HT1080 (cell line): ENCODE measurements around the gene TCEANC2. TPM values are rescaled to one million over a fixed set of nuclear protein-coding genes. Genes with fewer than 3 reads are reported as not detected.
"Not testable (repeated sequence)": the region's sequence is repeated elsewhere in the genome, so short reads cannot be mapped to it uniquely, and the experiment has no call there.

ENCODE experiments used
- DNase-seq: peaks from one replicate; pipeline ENCODE4 v3.0.0-alpha.2; 2015; ENCODE audit warnings: low read depth
- polyA plus RNA-seq, 2 experiments: library from polyadenylated mRNA; depleted of rRNA; stranded (reverse); fragments of >200 nt; gene quantifications; 2 replicates each; pipeline ENCODE4 v1.2.3, GENCODE V29; 2015
- total RNA-seq: library from RNA; depleted of rRNA; stranded (reverse); fragments of >200 nt; shearing (Covaris generic); gene quantifications from 2 replicates; pipeline ENCODE4 v1.2.3, GENCODE V29; 2014; rRNA removed

The TCEANC2 gene
- total RNA-seq, result 5.5 and 6.1 TPM in 2 replicates
- polyA plus RNA-seq (2015; cell fraction: cytosol; rRNA removed), result 6.1 and 6.2 TPM in 2 replicates
- polyA plus RNA-seq (2015; cell fraction: nucleus; rRNA removed), result 6.9 and 10.7 TPM in 2 replicates

DNA sequence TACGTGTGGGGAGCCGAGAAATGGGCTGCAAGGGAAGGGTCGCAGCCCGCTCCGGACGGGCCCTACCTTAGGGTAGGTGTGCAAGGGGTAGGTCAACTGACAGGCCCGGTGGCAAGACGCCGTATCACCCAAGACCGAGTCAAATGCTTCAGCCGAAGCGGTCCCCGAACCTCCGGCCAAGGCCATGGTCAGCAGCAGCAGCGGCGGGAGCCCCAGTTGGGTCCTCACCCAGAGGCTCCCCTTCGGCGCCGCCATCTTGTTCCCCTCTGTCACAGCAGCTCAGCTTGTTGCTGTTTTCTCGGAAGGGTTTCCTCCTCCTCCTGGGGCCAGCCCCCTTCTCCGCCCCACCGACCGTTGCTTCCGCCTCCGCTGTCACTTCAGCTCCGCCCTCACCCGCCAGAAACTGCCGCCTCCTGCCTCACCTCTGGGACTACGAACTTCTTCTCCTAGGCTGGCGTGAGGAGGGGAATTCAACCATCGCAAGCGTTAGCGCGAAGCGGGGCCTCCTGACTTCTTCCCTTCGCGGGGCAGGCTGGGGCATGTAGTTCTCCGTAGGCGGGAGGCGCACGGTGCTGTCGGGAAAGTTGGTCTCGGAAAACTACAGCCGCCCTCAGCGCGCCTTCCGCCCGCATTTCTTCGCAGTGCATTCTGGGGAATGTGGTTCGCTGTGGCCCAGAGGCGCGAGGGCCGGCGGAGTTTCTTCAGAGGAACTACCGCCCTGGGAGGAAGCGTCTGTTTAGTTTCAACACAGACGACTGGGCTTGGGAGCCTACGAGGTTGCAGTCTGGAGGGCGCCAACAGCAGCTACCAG, at the start of gene TCEANC2, which contains the start of gene TMEM59:
Gene TCEANC2, plus strand, starts transcription at position 675 of the 811 bp plus-strand sequence. CDS start 815 bp downstream, outside the sequence.
Gene TMEM59, minus strand, starts transcription at position 271 of the 811 bp plus-strand sequence. Its CDS starts 16 bp downstream, at position 255.
- DNase-seq, result peak; percentile 99

DNA sequence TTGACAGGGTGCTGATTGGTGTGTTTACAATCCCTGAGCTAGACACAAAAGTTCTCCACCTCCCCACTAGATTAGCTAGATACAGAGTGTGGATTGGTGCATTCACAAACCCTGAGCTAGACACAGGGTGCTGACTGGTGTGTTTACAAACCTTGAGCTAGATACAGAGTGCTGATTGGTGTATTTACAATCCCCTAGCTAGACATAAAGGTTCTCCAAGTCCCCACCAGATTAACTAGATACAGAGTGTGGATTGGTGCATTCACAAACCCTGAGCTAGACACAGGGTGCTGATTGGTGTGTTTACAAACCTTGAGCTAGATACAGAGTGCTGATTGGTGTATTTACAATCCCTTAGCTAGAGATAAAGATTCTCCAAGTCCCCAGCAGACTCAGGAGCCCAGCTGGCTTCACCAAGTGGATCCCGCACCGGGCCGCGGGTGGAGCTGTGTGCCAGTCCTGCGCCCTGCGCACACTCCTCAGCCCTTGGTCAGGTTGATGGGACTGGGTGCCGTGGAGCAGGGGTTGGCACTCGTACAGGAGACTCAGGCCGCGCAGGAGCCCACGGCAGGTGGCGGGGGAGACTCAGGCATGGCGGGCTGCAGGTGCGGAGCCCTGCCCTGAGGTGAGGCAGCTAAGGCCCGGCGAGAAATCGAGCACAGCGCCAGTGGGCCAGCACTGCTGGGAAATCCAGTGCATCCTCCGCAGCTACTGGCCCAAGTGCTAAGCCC, 49.5 kb upstream of the TCEANC2 start:
- DNase-seq, result not testable (repeated sequence)

DNA sequence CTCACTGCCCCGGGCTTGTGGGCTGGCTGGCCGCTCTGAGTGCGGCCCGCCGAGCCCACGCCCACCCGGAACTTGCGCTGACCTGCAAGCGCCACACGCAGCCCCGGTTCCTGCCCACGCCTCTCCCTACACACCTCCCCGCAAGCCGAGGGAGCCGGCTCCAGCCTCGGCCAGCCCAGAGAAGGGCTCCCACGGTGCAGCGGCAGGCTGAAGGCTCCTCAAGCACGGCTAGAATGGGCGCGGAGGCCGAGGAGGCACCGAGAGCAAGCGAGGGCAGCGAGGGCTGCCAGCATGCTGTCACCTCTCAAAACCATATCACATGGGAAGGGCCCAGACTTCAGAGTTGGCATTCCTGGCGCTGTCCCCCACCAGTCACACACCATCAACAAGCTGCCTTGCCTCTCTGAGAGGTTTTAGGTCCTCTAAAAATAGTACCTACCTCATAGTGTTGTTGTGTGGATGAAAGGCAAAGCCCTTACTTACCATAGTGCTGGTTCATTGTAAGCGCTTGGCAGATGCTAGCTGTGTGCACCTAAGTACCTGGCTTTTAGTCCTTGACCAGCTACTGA, 48.8 kb upstream of the TCEANC2 start:
- DNase-seq, result no peak

DNA sequence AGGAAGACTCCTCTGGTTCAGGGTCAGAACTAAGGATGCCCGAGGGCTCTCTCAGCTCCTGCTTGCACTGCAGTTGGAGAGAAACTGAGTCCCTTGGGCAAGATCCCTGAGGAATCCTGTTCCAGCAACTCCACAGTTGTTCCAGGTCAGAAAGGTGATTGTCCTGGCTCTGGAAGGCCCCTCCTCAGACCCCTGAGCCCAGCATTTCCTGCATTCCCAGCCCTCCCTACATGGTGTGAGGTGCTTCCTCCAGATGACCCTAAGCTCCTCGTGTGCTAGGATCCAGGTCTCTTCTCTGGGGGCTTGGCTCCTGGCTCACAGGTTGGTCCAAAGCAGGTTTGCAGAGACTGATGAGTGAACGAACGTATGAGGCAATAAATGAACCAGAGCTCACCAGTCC, 46.9 kb upstream of the TCEANC2 start:
- no peak for DNase-seq

DNA sequence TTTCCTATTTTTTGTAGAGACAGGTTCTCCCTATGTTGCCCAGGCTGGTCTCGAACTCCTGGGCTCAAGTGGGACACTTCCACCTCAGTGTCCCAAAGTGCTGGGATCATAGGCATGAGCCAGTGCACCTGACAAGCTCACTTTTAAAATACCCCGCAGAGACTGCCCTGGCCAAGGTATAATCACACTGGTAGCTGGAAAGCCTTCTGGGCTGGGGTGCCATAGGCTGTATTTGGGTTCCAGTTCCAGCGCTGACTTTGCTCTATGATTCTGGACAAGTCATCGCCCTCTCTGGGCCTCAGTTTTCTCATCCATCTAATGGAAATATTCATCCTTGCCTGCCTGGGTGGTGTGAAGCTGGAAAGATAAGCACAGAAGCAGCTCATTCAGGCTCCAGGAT, 45.8 kb upstream of the TCEANC2 start:
- DNase-seq, result no peak

DNA sequence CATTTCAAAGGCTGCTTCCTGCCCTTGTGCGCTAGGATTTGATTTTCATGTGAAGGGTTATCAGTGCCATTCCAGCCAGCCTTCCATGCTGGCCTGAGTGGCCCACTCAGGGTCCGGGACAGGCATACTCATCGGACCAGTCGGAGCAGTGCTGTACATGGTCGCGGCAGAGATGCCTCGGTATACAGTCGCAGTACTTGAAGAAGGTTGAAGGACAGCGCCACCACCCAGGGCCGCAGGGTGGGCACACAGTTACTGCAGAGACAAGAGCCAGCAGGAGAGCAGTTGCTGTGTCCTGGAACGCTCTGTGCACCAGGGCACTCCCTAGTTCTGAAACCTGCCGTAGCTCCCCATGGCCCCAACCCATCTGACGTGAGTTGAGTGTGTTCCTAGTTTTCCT, 44.5 kb upstream of the TCEANC2 start:
- DNase-seq, result no peak

DNA sequence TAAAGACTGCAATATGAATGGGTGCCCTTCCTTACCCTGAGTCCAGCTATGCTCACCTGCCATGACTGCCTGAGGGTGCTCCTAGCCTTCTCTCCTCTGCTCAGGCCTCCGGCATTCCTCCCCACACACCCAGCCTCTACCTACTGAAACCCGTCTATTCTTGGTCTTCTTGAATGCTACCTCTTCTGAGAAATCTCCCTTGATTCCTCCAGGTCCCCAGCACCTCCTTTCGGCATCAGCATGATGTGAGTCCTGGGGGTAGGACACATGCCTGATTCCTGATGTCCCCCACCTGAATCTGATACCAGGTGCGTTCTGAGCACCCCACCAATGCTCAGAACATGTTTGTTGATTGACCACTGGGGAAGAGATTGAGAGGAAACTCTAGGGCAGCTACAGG, 44.0 kb upstream of the TCEANC2 start:
- no peak for DNase-seq

DNA sequence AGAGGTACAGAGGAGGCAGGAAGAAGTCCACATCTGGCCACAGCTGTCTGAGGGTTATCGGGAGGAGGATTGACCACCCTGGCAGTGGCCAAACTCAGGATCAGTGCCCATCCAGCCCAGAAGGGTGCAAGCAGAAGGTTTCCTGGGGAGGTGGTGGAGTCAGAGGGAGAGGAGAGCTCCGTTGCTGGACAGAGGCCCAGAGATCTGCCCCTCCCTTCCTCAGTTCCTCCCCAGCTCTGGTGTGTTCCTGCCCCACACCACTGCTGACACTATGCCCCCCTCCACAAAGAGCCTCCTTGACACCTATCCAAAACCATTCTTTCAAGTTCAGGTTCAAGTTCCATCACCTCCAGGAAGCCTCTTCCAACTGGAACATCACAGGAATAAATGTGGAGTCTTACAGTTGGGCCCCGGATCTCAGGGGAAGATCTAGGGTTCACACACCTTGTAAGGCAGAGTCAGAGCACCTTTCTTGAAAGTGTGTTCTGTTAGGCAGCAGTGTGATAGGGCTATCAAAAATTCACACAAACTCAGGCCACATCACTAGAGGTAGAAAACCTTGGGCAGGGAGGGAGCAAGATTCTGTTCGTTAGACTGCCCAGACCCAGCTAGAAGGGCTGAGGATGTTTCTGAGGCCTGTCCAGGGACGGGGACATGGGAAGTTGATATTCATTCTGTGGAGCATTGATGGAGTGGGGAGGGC, 42.8 kb upstream of the TCEANC2 start:
- DNase-seq, result no peak

DNA sequence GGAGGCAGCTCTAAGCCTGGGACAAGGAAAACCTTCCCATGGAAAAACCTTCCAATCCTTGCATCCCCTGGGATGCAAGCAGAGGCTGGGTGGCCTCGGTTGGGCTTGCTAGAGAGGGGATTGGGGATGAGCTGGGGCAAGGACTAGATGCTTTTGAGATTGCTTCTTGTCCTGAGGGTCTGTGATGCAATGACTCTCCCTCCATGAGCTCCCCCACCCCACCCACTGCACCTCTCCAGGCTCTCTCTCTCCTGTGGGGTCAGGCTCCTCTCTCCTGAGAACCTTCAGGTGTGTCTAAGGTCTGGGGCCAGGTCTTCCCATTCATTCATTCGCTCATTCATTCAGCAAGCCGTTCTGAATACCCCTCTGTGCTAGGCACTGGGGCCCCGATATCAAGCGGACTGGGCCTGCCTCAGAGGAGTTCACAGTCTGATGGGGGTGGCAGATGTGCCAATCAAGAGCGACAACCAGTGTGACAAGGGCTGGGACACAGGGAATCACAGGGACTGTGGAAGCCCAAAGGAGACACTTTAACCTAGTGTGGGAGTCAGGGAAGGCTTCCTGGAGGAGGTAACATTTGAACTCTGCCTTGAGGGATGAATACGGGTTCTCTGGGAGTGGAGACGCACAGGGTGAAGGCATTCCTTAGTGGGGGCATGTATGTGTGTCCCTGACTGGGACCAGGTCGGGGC, 41.9 kb upstream of the TCEANC2 start:
- no peak for DNase-seq

DNA sequence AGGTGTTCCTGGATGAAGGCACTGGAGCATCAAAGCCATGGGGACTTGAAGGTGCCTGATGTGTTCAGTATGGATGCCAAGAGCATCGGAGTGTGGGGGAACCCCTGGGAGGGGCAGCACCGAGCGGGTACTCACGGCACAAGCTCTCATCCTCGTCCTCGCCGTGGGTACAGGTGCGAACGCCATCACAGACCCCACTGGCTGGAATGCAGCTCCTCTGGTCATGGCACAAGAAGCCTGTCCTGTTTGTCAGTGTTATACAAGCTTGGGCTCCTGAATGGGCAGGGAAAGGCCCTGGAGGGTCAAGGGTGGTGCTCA, 41.4 kb upstream of the TCEANC2 start:
- no peak for DNase-seq

DNA sequence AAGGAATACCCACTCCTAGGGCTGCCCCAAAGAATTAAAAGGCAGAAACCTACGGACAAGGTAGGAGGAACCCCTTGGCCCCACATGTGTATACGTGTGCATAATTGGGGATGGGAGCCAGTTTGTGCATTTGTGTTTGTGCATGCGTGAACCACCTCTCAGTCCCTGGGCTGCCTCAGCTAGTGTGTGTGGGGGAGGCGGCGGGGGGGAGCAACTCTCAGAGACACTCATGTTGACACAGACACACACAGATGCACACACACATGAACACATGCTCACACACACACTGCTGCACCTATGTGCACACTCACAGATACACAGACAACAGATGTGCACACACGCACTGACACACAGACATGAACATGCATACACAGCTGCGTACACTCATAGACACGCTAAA, 40.5 kb upstream of the TCEANC2 start:
- DNase-seq, result no peak

DNA sequence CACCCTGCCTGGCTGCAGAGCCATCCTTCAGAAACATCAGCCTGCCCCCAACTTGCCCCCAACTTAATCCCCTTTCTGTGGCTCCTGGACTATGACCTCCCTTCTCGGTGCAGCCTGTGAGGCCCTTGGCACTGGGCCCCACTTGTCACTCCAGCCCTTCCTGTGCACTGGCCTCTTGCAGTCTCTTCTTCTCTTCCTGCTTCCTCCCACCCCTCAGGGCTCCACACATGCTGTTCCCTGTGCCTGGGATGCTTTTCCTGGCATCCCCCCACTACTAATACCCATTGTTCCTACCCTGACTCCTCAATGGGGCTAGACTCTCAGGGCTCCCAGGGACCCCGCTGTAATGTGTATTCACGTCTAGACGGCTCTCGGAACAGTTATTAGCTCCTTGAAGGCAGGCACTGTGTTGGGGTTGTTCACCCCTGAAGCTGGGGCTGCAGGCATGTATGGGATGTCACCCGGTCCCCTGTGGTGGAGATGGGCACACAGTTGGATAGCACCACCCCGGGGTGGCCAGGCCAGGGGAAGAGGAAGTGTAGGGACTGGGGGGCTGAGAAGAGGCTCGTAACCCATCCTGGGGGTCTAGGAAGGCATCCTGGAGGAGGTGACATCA, 39.9 kb upstream of the TCEANC2 start:
- DNase-seq, result no peak

DNA sequence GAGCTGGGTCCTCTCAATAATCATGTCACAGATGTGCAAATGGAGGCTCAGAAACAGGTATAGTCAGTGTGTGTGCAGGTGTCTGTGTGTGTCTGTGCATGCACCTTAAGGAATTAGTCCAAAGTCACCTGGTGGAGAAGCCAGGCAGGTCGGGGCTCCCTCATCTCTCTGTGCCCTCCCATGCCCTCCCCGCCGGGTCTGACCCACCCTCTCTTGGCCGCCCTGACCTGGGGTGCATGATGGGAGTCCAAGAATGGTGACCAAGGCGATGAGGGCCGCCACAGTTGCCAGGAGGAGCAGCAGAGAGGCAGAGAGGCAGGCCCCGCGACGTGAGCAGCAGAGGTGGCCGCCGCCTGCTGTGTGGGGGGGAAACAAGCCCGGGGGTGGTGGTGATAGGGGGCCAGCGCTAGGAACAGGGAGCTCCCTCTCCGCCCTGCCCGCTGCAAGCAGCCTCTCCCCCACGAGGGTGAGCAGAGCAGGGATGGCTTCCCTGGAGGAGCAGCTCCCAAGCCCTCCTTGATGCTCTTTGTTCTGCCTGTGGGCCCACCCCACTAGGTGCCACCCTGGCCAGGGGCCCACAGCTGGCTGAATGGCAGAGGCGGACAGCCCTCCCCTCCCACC, 39.3 kb upstream of the TCEANC2 start:
- DNase-seq, result no peak

DNA sequence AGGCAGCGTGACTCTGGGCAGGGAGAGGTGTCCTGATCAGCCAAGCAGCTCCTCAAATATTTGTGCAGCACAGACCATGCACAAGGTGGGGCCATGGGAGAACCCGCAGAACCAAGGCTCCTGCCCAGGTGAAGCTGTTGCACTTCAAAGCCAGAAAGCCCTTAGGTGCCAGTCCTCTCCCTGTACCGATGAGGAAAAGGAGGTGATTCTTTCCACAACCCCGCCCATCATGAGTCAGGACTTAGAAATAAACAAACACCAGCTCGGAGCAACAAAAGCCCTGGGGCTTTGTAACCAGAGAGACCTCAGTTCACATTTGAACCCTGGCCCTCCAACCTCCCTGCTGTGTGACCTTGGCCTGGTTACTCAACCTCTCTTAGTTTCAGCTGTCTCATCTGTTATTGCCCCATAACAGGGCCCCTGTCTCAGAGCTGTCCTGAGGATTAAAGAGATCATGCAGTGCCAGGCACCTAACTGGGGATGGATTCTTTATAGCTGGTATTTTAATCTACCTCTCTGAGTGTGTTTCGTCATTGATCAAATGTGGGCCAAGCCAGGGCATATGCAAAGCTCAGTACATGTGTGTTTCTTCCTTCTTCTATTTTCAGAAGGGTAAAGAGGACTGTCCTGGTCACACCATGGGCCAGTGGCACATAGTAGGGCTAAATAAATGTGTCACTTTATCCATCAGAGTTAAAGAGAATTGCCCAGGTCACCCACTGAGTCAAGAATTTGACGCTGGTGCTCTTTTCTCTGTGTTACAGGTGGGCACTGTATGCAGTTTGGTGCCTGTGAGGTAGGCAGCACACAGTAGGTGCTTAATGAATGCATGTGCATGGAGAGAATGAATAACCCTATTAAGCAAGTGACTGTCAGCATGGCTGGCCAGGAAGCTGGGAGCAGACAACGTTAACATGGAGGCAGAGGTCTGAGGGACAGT, 36.8 kb upstream of the TCEANC2 start:
- peak; percentile 32 for DNase-seq

DNA sequence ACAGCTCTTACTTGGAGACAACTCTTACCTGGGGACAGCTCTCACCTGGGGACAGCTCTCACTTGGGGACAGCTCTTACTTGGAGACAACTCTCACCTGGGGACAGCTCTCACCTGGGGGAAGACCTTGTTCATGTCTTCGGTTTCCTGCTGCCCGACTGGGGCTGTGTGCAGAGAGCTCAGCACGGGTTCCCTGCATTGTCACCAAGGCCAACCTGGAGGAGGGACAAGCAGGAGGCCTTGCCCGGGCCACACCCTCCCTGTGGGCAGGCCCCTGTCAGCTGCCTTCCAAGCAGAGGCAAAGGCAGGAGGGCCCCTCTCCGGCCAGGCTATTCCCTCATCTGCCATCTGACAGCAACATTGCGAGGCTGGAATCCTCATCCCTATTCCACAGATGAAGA, 35.4 kb upstream of the TCEANC2 start, which contains the start of gene LDLRAD1:
Gene LDLRAD1, minus strand, starts transcription at position 208 of the 400 bp plus-strand sequence. Its CDS starts 74 bp downstream, at position 134.
- no peak for DNase-seq

DNA sequence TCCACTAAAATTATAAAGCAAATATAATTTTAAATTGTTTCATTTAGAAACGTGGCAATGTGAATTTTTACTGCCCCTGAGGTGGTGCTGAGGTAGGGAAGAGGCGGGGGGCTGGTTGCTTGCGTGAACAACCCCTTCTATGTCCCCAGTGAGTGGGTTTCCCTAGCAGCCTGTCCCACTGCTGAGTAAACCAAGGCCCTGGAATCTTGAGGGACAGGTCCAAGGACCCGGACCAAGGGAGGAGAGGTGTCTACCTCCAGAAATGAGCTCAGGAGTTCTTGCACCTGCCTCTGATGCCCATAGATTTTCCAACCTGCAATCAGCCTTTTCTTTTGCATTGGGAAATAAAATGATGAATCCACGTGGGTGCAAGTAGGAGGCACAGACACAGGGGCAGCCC, 34.8 kb upstream of the TCEANC2 start:
- no peak for DNase-seq

DNA sequence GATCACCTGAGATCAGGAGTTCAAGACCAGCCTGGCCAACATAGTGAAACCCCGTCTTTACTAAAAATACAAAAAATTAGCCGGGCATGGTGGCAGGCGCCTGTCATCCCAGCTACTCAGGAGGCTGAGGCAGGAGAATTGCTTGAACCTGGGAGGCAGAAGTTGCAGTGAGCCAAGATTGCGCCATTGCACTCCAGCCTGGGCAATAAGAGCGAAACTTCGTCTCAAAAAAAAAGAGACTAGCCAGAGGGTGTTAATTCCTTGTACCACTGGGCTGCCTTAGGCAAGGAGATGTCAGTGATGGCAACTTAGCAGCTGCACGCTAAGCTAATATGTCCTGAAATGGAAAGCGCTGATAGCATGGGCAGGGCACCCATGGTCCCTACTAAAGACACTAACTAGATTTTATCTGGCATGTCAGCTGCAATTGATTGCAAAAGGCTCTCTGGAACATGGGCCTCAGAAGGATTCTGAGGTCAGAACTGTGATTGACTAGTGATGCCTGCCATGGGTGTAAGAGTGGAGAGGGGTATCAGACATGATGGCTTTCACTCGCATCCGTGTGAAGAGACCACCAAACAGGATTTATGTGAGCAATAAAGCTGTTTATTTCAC, 33.7 kb upstream of the TCEANC2 start:
- DNase-seq, result not testable (repeated sequence)

DNA sequence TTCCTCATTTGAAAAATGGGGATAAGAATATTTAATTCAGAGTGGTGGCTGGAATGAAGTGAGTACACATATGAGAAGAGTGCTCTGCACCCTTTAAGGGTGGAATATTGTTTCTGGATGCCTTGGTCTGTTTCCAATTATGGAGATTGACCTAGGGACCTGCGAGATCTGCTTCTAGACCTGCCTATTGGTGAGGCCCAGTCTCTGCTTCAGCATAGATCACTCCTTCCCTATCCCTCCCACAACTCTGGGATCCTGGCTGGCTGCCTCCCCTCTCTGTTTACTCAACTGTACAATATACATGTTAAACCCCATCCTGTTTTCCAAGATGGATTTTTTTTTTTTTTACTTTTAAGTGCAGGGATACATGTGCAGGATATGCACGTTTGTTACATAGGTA, 29.1 kb upstream of the TCEANC2 start:
- no peak for DNase-seq
